B cell (primary cell): ENCODE results near the gene PTPN5. TPM values are rescaled to one million over a fixed set of nuclear protein-coding genes. Genes with fewer than 3 reads are reported as not detected.

ENCODE experiments used
- ATAC-seq: fragments of 200-7000 bp; cut with Tn5 transposase; one replicate; pipeline ENCODE4 v1.10.0; 2021; ENCODE audit warnings: low read depth, mild to moderate bottlenecking, moderate number of reproducible peaks, moderate library complexity
- CTCF ChIA-PET: fragments of 350-600 bp; sonication (Branson Sonifier 250); formaldehyde crosslinking; loops from one replicate; lab custom pipeline; 2021; ENCODE audit warnings: antibody characterized with exemption, inconsistent platforms; lab: Charles Lee
- POLR2A ChIA-PET: fragments of 350-600 bp; sonication (Branson Sonifier 250); formaldehyde crosslinking; loops from one replicate; lab custom pipeline; 2021; ENCODE audit warnings: antibody characterized with exemption; lab: Charles Lee
- DNase-seq: peaks from one replicate; pipeline ENCODE4 v3.0.0; 2013
- H2AFZ ChIP-seq: 2 replicates; pipeline ENCODE4 v1.6.1; 2012; ENCODE audit warnings: mild to moderate bottlenecking, low read depth, low read length; ENCODE audit not compliant: insufficient read depth, poor library complexity, severe bottlenecking
- H3K27ac ChIP-seq, 2 donors: 1 replicate in 1 of 2; 2 replicates in 1 of 2; pipeline ENCODE4 v1.5.1; 2012 to 2013; ENCODE audit warnings: low read length in 2 of 2, mild to moderate bottlenecking in 2 of 2, moderate library complexity in 1 of 2
- H3K27me3 ChIP-seq, 4 experiments: fragments of 200-600 bp in 1 of 4; sonication (generic) in 1 of 4; replicated peaks in 1 of 4; 1 replicate in 2 of 4; 2 replicates in 2 of 4; pipeline versions ENCODE4 v1.6.1 to v1.7.0; 2013 to 2016; ENCODE audit warnings: low read length in 3 of 4, mild to moderate bottlenecking in 2 of 4, mixed read lengths in 1 of 4, moderate library complexity in 1 of 4; ENCODE audit not compliant: insufficient read depth in 4 of 4, control insufficient read depth in 3 of 4; ENCODE audit errors: control extremely low read depth in 1 of 4
- H3K36me3 ChIP-seq, 2 experiments: replicated peaks in 1 of 2; 1 replicate in 1 of 2; 2 replicates in 1 of 2; pipeline versions ENCODE4 v1.6.1 to v1.7.1; 2013; ENCODE audit warnings: low read length in 1 of 2; ENCODE audit not compliant: insufficient read depth in 2 of 2, control insufficient read depth in 1 of 2; ENCODE audit errors: control extremely low read depth in 1 of 2, extremely low read depth in 1 of 2
- H3K4me1 ChIP-seq, 2 donors: fragments of 200-600 bp in 1 of 2; sonication (generic) in 1 of 2; 1 replicate in 1 of 2; 2 replicates in 1 of 2; pipeline versions ENCODE4 v1.5.1 to v1.6.1; 2013 to 2017; ENCODE audit warnings: low read length in 2 of 2; ENCODE audit not compliant: control insufficient read depth in 2 of 2, insufficient read depth in 2 of 2
- H3K4me2 ChIP-seq: replicated peaks from 2 replicates; pipeline ENCODE3; 2012; ENCODE audit warnings: mild to moderate bottlenecking, low read depth, low read length; ENCODE audit not compliant: poor library complexity, severe bottlenecking
- H3K4me3 ChIP-seq, 5 experiments: fragments of 200-600 bp in 1 of 5; sonication (generic) in 1 of 5; 1 replicate in 3 of 5; 2 replicates in 2 of 5; pipeline versions ENCODE4 v1.5.1 to v1.7.0; 2011 to 2016; ENCODE audit warnings: low read length in 4 of 5, mild to moderate bottlenecking in 4 of 5, low read depth in 2 of 5, control low read depth in 1 of 5, moderate library complexity in 1 of 5; ENCODE audit not compliant: insufficient read depth in 1 of 5; ENCODE audit errors: control extremely low read depth in 1 of 5, extremely low read depth in 1 of 5
- H3K79me2 ChIP-seq: fragments of 200-600 bp; sonication (generic); one replicate; pipeline ENCODE4 v1.6.0; 2016; ENCODE audit warnings: low read length; ENCODE audit not compliant: control insufficient read depth, insufficient read depth
- H3K9ac ChIP-seq: fragments of 200-600 bp; sonication (generic); 2 replicates; pipeline ENCODE4 v1.6.1; 2017; ENCODE audit warnings: mild to moderate bottlenecking, low read length, moderate library complexity
- H3K9me3 ChIP-seq, 3 donors: one replicate each; pipeline versions ENCODE4 v1.6.1 to v1.7.1; 2013; ENCODE audit warnings: low read length in 2 of 3; ENCODE audit not compliant: control insufficient read depth in 2 of 3, insufficient read depth in 1 of 3; ENCODE audit errors: control extremely low read depth in 1 of 3
- H4K20me1 ChIP-seq: 2 replicates; pipeline ENCODE4 v1.6.0; 2012; ENCODE audit warnings: mild to moderate bottlenecking, low read length; ENCODE audit not compliant: insufficient read depth, control insufficient read depth, poor library complexity, severe bottlenecking
- H3K27ac Mint-ChIP-seq: one replicate; pipeline ENCODE4 v1.8.0; 2021; ENCODE audit warnings: mixed read lengths
- H3K27me3 Mint-ChIP-seq: one replicate; pipeline ENCODE4 v1.8.0; 2021; ENCODE audit warnings: mixed read lengths
- H3K4me1 Mint-ChIP-seq: one replicate; pipeline ENCODE4 v1.8.0; 2021; ENCODE audit warnings: mixed read lengths
- H3K4me3 Mint-ChIP-seq: one replicate; pipeline ENCODE4 v1.8.0; 2021; ENCODE audit warnings: mixed read lengths
- H3K9me3 Mint-ChIP-seq: one replicate; pipeline ENCODE4 v1.8.0; 2022; ENCODE audit warnings: mixed read lengths; ENCODE audit not compliant: insufficient read depth
- CTCF ChIP-seq: fragments of 200-600 bp; IDR thresholded peaks from one replicate; pipeline ENCODE4 v1.8.0; 2022; ENCODE audit warnings: antibody characterized with exemption, mild to moderate bottlenecking
- EZH2 ChIP-seq: IDR thresholded peaks from 2 replicates; pipeline ENCODE4 v1.6.1; 2012; ENCODE audit warnings: borderline replicate concordance, low read depth, mild to moderate bottlenecking, moderate library complexity, low read length; ENCODE audit not compliant: insufficient read depth, poor library complexity, severe bottlenecking
- WGBS: methylation state at CpG from one replicate; pipeline ENCODE4 v1.1.5; 2013; ENCODE audit warnings: missing lambda C conversion rate; ENCODE audit not compliant: insufficient coverage; 5-methylcytosine and 5-hydroxymethylcytosine counted together
- intact Hi-C: fragments of 100-400 bp; cut with micrococcal nuclease; formaldehyde crosslinking; loops from one replicate; pipeline ENCODE4 v1.10.0; 2022
- polyA plus RNA-seq: library from polyadenylated mRNA; depleted of rRNA; stranded (reverse); fragments of >200 nt; gene quantifications from 2 replicates; pipeline ENCODE4 v1.2.3, GENCODE V29; 2012
- total RNA-seq, 2 donors: library from RNA; stranded (reverse); fragments of 120-200 nt in 1 of 2; gene quantifications; 1 replicate in 1 of 2; 2 replicates in 1 of 2; pipeline versions ENCODE4 v1.2.3 to v1.2.4, GENCODE V29; 2013 to 2022

Gene PTPN5
- total and polyA plus RNA-seq, 2 donors (not counting 1 experiment from before 2014, with no cell fraction given) = not detected

- Histone ChIP-seq H4K20me1 (no peaks in the 10 kb centered on the region), H3K79me2 (no peaks in the 10 kb centered on the region), H3K27me3 (peaks cover 0 to 14% (median 0%) of the 10 kb centered on the region in 4 experiments), H3K9ac (no peak overlapping the region), H3K9me3 (no peaks in the 10 kb centered on the region), H2AFZ (peak overlapping the region; percentile 82), H3K4me2 (no peak overlapping the region), H3K4me3 (no peak overlapping the region), H3K27ac (no peak overlapping the region), H3K4me1 (peaks cover 13 to 17% of the 10 kb centered on the region in 2 donors), H3K36me3 (no peaks in the 10 kb centered on the region)
- H3K9me3 Mint-ChIP-seq = no peaks in the 10 kb centered on the region
- ATAC-seq (no peak), DNase-seq (no peak)
- TF ChIP-seq CTCF (no peak), EZH2 (no peak)
- ChIA-PET POLR2A (no interaction called here), CTCF (interaction anchor here (1.6 to 2.6 kb wide), 3 partner anchors 24 to 34 kb away, joined by 6 to 9 read pairs (median 7); no protein-coding TSS in a partner anchor)
- peaks cover 12% of the 10 kb centered on the region for H3K27me3 Mint-ChIP-seq
- peak overlapping the region; percentile 90 for H3K4me3 Mint-ChIP-seq
- 100% methylated on average over 4 of the region's 4 CpGs for WGBS
- no peak overlapping the region for H3K27ac Mint-ChIP-seq
- intact Hi-C loops = loop anchor here (5.0 kb wide), 1 partner anchor 545 kb away; the partner anchor contains the start of gene E2F8
- H3K4me1 Mint-ChIP-seq = peaks cover 18% of the 10 kb centered on the region
Measured at GRCh38 chr11:18697576-18697975, 94.0 kb downstream of the PTPN5 start.

GRCh38 chr11:18696638-18697225, 94.9 kb downstream of the PTPN5 start:
- H3K4me3 Mint-ChIP-seq = no peak overlapping the region
- intact Hi-C loops = loop anchor here (5.0 kb wide), 1 partner anchor 546 kb away; the partner anchor contains the start of gene E2F8
- H4K20me1 ChIP-seq = no peaks in the 10 kb centered on the region
- no peak for DNase-seq
- TF ChIP-seq EZH2 = no peak
- no peak for TF ChIP-seq CTCF
- POLR2A ChIA-PET = no interaction called here
- H3K9me3 Mint-ChIP-seq = no peaks in the 10 kb centered on the region
- H3K27ac Mint-ChIP-seq = no peak overlapping the region
- H3K9ac ChIP-seq = no peak overlapping the region
- H3K27me3 ChIP-seq = peaks cover 0 to 14% (median 0%) of the 10 kb centered on the region in 4 experiments
- ATAC-seq = no peak
- no CpG with 5 or more reads among the region's 2 CpGs for WGBS
- CTCF ChIA-PET = interaction anchor here (2.6 kb wide), 1 partner anchor 25 kb away, joined by 9 read pairs; no protein-coding TSS in a partner anchor
- H3K27ac ChIP-seq = no peak overlapping the region
- no peaks in the 10 kb centered on the region for H3K36me3 ChIP-seq
- no peaks in the 10 kb centered on the region for H3K79me2 ChIP-seq
- no peaks in the 10 kb centered on the region for H3K9me3 ChIP-seq
- peaks cover 18% of the 10 kb centered on the region for H3K4me1 Mint-ChIP-seq
- H3K27me3 Mint-ChIP-seq = peaks cover 12% of the 10 kb centered on the region
- H2AFZ ChIP-seq = peak overlapping the region; percentile 37
- H3K4me2 ChIP-seq = no peak overlapping the region
- H3K4me3 ChIP-seq = no peak overlapping the region
- H3K4me1 ChIP-seq = peaks cover 13 to 17% of the 10 kb centered on the region in 2 donors
